ENCODE data around the gene TPRG1.

Gene TPRG1

GRCh38 chr3:189171707-189172106 is at the start of gene TPRG1:
Gene TPRG1, plus strand, starts transcription at chr3:189171971. Its CDS starts 35,414 bp downstream, at chr3:189207385.
- no peak for DNase-seq (ENCODE audit: low read depth)

GRCh38 chr3:189122110-189122509 is 49.7 kb upstream of the TPRG1 start:
- DNase-seq (ENCODE audit: low read depth) = no peak

- DNase-seq (ENCODE audit: low read depth) = no peak
Observed at GRCh38 chr3:189122526-189123205, 49.1 kb upstream of the TPRG1 start.

GRCh38 chr3:189123595-189124387 is 48.0 kb upstream of the TPRG1 start:
- DNase-seq (ENCODE audit: low read depth) = no peak

- peak; percentile 56 for DNase-seq (ENCODE audit: low read depth)
Observed at GRCh38 chr3:189132231-189132671, 39.5 kb upstream of the TPRG1 start.

DNA sequence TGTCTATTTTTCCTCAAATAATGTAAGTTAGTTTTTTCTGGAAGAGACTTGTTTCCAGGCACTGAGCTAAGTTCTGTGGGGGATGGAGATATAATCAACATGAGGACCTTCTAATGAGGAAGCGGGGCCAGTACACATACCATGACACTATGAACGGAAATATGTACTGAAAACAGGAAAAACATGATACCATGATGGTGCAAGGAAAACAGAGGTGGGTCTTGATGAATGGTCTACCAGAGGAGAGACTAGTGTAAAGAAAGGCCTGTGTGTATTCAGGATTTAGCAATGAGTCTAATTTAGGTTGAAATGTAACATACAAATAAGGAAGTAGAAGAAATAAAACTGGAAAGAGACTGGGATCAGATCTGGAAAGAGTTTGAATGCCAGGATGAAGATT is 38.9 kb upstream of the TPRG1 start:
- DNase-seq (ENCODE audit: low read depth) = no peak

- DNase-seq (ENCODE audit: low read depth) = no peak
Observed at GRCh38 chr3:189133768-189134167, 38.0 kb upstream of the TPRG1 start.

- DNase-seq (ENCODE audit: low read depth) = no peak
Observed at GRCh38 chr3:189137416-189137815, 34.4 kb upstream of the TPRG1 start.

DNA sequence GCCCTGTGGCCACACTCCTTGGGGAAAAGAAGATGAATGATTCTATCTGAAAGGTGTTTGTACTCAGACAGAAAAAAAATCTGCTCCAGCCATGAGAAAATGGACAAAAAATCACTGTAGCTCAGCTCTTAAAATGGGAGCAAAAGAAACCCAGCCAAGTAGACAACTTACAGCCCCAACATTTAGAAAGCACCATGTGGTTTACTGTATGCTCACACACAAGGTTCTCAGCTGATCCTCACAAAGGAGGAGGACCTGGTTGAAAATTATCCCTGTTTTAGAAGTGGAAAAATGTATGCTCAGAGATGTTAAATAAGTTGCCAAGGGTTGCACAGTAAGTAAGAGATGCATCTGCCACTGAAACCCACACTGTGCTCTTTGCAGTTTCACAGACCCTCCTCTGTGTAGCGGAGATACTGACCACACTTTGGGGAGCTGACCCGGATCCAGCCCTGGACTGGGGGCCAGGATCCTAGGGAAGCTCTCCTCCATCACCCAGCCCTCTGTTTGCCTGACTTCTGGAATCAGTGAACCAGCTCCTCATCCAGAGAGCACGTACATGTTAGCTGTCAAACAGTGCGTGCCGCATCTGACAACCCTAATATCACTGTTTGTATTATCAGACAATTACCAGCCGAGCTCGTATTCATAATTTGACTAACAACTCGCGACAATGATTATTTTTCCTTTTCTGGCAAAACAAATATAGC is 32.7 kb upstream of the TPRG1 start:
- DNase-seq (ENCODE audit: low read depth) = no peak

GRCh38 chr3:189139611-189139940 is 32.2 kb upstream of the TPRG1 start:
- DNase-seq (ENCODE audit: low read depth) = no peak

DNA sequence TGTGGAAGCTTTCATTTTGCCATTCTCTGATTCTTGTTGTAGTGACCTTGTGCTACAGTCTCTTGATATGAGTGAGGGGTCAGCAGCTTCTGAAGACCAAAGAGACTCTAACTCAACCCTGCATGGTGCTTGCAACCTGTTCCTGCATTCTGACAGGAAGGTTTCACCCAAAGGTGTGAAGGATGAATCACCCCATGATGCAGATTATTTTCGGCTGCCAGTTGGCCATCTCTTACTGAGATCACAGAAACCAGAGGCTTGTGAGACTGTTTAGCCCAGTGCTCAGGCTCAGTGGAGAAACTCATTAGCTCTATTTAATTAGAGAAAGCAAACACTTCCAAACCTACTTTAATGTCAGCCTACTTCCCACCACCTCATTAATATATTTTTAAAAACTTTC is 29.2 kb upstream of the TPRG1 start:
- DNase-seq (ENCODE audit: low read depth) = no peak

DNA sequence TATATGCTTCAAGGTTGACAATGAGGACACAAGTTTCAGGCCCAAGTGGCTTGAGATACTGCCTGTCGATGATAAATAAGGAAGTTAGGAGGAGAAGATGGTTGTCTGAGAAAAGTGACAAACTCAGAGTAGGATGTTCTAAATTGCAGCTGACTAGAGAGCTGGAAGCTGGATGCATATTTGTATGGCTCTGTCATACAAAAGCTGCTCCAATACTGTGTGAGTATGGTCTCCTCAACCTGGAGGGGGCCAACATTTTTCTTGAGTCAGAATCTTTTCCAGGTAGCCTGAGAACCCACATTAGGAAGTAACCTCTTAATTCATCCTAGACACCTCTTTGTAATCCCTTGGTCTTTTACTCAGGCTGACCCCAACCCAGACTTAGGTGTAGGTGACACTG is 28.4 kb upstream of the TPRG1 start:
- DNase-seq (ENCODE audit: low read depth) = no peak

- DNase-seq (ENCODE audit: low read depth) = no peak
Observed at GRCh38 chr3:189143771-189144170, 28.0 kb upstream of the TPRG1 start.

- no peak for DNase-seq (ENCODE audit: low read depth)
Observed at GRCh38 chr3:189144645-189145044, 27.1 kb upstream of the TPRG1 start.

GRCh38 chr3:189146848-189147247 is 24.9 kb upstream of the TPRG1 start:
- DNase-seq (ENCODE audit: low read depth) = no peak

DNA sequence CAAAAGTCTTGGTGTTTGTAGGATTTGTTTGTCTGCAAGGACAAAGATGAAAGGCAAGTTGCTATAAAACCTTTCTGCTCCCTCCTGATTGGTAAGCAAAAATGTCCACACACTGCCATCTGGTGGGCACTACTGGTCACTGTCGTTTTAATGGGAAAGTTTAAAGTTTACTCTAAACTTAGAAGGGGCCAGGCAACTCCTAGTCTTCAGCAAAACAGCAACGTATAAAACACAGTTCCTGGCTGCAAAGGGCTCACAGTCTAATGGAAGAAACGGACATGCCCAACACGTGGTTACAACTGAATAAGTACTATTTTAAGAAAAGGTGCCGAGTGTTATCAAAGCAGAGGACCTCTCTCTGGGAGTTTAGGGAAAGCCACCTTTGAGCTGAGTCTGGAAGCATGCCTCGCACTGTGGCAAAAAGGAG is 23.7 kb upstream of the TPRG1 start:
- DNase-seq (ENCODE audit: low read depth) = peak; percentile 60

DNA sequence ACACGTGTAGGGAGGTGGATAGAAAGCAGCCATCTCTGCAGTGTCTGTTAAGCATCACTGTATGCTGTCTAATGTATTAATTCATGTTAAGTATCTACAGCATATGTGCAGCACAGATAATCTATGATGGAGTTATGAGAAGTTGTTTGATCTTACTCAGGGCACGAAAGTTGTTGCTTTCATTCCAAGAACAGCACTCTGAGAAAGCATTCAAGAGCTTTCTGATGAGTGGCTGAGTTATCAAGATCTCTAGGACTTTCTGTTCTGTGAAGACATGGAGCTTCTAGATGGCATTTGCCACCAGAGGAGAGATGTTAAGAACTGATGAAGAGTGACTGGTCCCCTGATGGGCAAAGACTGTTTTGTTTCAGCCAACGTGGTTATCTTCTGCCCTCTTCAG is 22.6 kb upstream of the TPRG1 start:
- DNase-seq (ENCODE audit: low read depth) = no peak

DNA sequence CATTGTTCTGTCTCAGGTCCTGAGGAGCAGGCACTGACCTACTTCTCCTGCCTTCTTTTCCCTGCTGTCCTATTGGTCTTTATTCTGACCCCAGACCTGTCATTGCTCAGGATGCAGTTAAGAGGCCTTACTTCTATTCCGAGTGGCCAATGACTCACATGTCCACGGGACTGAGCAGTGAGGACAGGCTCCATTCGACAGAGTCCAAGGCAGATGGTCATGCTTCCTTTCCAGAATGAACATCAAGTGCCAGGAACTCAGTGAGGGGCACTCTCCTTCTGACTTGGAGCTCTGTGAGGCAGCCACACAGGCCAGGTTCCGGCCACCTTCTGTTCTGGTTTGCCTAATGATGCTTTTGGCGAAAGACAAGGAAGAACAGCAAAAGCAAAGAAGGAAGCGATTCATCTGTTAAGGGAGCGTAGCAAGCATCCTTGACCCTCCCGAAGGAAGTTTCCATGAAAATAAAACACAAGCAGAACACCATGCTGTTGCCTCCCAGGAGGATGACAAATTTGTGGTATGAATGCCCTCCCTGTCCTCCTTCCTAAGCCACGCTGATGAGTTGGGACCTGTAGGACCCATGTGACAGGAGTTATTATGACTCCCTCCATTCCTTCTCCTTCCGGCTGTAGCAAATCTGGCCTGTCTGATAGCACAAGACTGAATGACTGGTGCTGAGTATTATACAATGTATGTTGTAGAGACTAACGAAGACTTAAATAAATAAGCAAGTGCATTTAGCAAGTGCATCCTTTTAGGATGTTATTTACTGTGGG is 14.4 kb upstream of the TPRG1 start:
- no peak for DNase-seq (ENCODE audit: low read depth)

DNA sequence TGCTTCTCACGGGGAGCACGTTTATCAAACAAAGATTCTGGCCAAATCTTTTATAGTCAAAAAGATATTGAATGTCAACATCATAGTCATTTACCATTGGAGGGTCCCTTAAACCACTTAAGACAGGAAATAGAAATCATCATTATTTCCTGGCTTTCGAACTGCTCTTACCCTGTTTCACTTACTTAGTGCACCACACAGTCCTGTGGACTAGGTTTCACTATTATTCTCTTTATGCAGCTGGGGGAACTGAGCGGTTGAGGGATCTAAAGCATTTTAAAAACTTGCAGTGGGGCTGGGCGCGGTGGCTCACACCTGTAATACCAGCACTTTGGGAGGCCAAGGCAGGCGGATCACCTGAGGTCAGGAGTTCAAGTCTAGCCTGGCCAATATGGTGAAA is 13.7 kb upstream of the TPRG1 start:
- no peak for DNase-seq (ENCODE audit: low read depth)

GRCh38 chr3:189160519-189161309 is 11.1 kb upstream of the TPRG1 start:
- no peak for DNase-seq (ENCODE audit: low read depth)

DNA sequence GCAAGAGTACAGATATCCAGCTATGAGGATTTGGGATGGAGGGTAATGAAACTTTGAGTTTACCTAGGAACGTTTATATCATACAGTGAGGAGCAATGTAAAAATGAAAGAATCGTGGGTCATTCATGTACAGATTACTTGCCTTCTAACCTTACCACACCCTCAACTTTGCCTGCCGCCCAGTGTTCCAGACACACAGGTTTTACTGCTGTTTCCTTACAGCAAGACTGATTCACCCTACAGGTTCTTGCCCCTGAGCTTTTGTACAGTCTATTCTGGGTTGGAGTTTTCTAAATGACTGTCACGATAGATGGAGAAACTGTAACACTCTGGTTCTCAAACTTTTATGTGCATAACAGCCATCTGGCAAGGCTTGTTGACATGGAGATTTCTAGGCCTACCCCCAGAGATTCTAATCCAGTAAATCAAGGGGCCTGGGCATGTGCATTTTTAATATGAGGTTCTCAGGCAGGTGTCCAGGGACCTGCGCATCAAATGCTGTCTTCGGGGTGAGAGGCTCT is 6.6 kb upstream of the TPRG1 start:
- DNase-seq (ENCODE audit: low read depth) = no peak

All from activated T-cell treated with anti-CD3 and anti-CD28 coated beads for 1 hour (primary cell).